Measurements from ENCODE around the gene DGKI.

DNA sequence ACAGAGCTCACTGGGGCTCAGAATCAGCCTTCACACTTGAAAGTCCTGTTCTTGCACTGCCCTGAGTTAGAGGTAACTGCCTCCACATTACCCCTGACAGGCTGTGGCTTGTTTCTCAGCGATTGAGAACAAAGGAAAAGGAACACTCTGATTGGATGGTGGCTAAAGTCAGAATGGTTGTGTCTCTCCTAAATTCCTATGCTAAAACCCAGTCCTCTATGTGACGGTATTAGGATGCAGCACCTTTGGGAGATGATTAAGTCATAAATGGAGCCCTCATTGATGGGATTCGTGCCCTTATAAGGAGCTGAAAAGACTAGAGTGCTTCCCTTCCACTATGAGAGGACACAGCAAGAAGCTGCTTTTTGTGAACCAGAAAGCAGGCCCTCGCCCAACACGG lies 38.9 kb upstream of the DGKI start:
- no peak for TF ChIP-seq EZH2phosphoT487 (conservative IDR thresholded peaks at IDR 0.05; ENCODE audit: low read length)
- TF ChIP-seq, protein P1, sequence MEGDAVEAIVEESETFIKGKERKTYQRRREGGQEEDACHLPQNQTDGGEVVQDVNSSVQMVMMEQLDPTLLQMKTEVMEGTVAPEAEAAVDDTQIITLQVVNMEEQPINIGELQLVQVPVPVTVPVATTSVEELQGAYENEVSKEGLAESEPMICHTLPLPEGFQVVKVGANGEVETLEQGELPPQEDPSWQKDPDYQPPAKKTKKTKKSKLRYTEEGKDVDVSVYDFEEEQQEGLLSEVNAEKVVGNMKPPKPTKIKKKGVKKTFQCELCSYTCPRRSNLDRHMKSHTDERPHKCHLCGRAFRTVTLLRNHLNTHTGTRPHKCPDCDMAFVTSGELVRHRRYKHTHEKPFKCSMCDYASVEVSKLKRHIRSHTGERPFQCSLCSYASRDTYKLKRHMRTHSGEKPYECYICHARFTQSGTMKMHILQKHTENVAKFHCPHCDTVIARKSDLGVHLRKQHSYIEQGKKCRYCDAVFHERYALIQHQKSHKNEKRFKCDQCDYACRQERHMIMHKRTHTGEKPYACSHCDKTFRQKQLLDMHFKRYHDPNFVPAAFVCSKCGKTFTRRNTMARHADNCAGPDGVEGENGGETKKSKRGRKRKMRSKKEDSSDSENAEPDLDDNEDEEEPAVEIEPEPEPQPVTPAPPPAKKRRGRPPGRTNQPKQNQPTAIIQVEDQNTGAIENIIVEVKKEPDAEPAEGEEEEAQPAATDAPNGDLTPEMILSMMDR (IDR thresholded peaks at IDR 0.05; ENCODE audit: insufficient read depth, low read length, poor library complexity, severe bottlenecking): no peak
